Adipose tissue (tissue), 3 donors: ENCODE results near the gene CYP4F12. TPM values are rescaled to one million over a fixed set of nuclear protein-coding genes. Genes with fewer than 3 reads are reported as not detected.

Experiments used
- polyA plus RNA-seq, 3 donors: library from polyadenylated mRNA; stranded (reverse); fragments of 200-250 nt; gene quantifications; one replicate each; pipeline ENCODE4 v1.2.3, GENCODE V29; 2013
- donor health status: healthy with polysubstance abuse.
- donor health status: Bipolar disorder and iron deficiency.
- donor health status: healthy.

Gene CYP4F12
- polyA plus RNA-seq, 3 donors: 1.2 to 17.7 (median 9.1) TPM

Other genes starting within 250 kb of the CYP4F12 start
- 10 to 100 TPM; 15.3 to 37.3 (median 22.3) TPM for gene WIZ, start 223.1 kb upstream of the CYP4F12 start, polyA plus RNA-seq
- gene RASAL3, start 208.5 kb upstream of the CYP4F12 start, polyA plus RNA-seq: 1 to 10 TPM in 2 of 3 donors, under 1 TPM in 1; 0.86 to 3.9 (median 3.3) TPM
- under 1 TPM in 1 of 3 donors, not detected in 2; 0.06 TPM for gene PGLYRP2, start 193.6 kb upstream of the CYP4F12 start, polyA plus RNA-seq
- gene CYP4F22, start 164.6 kb upstream of the CYP4F12 start, polyA plus RNA-seq: under 1 TPM in 2 of 3 donors, not detected in 1; 0.10 to 0.61 TPM
- gene CYP4F8, start 57.9 kb upstream of the CYP4F12 start, polyA plus RNA-seq: not detected
- under 1 TPM; 0.06 to 0.51 (median 0.34) TPM for gene CYP4F3, start 32.2 kb upstream of the CYP4F12 start, polyA plus RNA-seq
- gene OR10H2, start 54.9 kb downstream of the CYP4F12 start, polyA plus RNA-seq: not detected
- not detected for gene OR10H3, start 64.9 kb downstream of the CYP4F12 start, polyA plus RNA-seq
- under 1 TPM in 1 of 3 donors, not detected in 2; 0.11 TPM for gene OR10H5, start 114.6 kb downstream of the CYP4F12 start, polyA plus RNA-seq
- not detected for gene OR10H1, start 142.6 kb downstream of the CYP4F12 start, polyA plus RNA-seq
- gene CYP4F2, start 225.0 kb downstream of the CYP4F12 start, polyA plus RNA-seq: under 1 TPM in 1 of 3 donors, not detected in 2; 0.08 TPM